K562 (cell line): ENCODE data around the gene SIK3. TPM values are rescaled to one million over a fixed set of nuclear protein-coding genes. Genes with fewer than 3 reads are reported as not detected.

Source experiments
- ATAC-seq: fragments of 200-7000 bp; cut with Tn5 transposase; 3 replicates; pipeline ENCODE4 v1.9.1; 2020; ENCODE audit warnings: moderate library complexity
- BruUV-seq: library from RNA; stranded (reverse); fragments of 400-500 nt; replicated peaks from 2 replicates; lab custom pipeline; 2021; lab: Mats Ljungman, UMichigan
- CTCF ChIA-PET: fragments of 300-600 bp; formaldehyde crosslinking; extraction: SDS; loops from one replicate; lab custom pipeline; 2021; ENCODE audit warnings: low intra/inter-chr PET ratio; lab: Yijun Ruan, JAX
- POLR2A ChIA-PET: fragments of 300-600, 350-650 bp; sonication (Branson Sonifier 250); formaldehyde crosslinking; extraction: SDS; loops from one replicate; lab custom pipeline; 2021; ENCODE audit warnings: antibody characterized with exemption, inconsistent platforms; lab: Yijun Ruan, JAX
- DNase-seq, 4 experiments: peaks; one replicate each; pipeline versions ENCODE4 v3.0.0 to v3.0.0-alpha.2; 2011 to 2018; ENCODE audit warnings: low spot score in 3 of 4, mixed read lengths in 3 of 4; ENCODE audit errors: extremely low read depth in 1 of 4
- FAIRE-seq: peaks from 2 replicates; lab custom pipeline; 2011; peaks lifted over from hg19 to GRCh38; lab: Jason Lieb, UNC
- H2AFZ ChIP-seq: 2 replicates; pipeline ENCODE4 v1.6.0; 2011; ENCODE audit warnings: low read depth, low read length, control low read depth, inconsistent platforms
- H3K27ac ChIP-seq: fragments of 200-600 bp; 3 replicates; pipeline ENCODE4 v1.8.0; 2011; ENCODE audit warnings: low read depth, mild to moderate bottlenecking, control low read depth, inconsistent platforms, low read length, moderate library complexity, mixed read lengths; ENCODE audit errors: extremely low read depth
- H3K27me3 ChIP-seq, 2 experiments: fragments of 300-600 bp in 1 of 2; 2 replicates in 1 of 2; 3 replicates in 1 of 2; pipeline versions ENCODE4 v1.6.0 to v1.8.0; 2011; ENCODE audit warnings: inconsistent platforms in 2 of 2, low read length in 2 of 2, mild to moderate bottlenecking in 1 of 2, mixed read lengths in 1 of 2, moderate library complexity in 1 of 2; ENCODE audit not compliant: control insufficient read depth in 2 of 2, insufficient read depth in 2 of 2
- H3K36me3 ChIP-seq: fragments of 300-600 bp; 3 replicates; pipeline ENCODE4 v1.8.0; 2011; ENCODE audit warnings: mild to moderate bottlenecking, low read length, inconsistent platforms; ENCODE audit not compliant: control insufficient read depth, insufficient read depth
- H3K4me1 ChIP-seq, 2 experiments: fragments of 200-600 bp in 1 of 2; replicated peaks in 1 of 2; 2 replicates in 1 of 2; 3 replicates in 1 of 2; pipeline versions ENCODE4 v1.5.1 to v1.8.0; 2011; ENCODE audit warnings: inconsistent platforms in 2 of 2, low read length in 2 of 2, mild to moderate bottlenecking in 1 of 2, mixed read lengths in 1 of 2, moderate library complexity in 1 of 2; ENCODE audit not compliant: control insufficient read depth in 2 of 2, insufficient read depth in 2 of 2
- H3K4me2 ChIP-seq: 2 replicates; pipeline ENCODE4 v1.6.1; 2011; ENCODE audit warnings: low read length, control low read depth, inconsistent platforms, mixed read lengths; ENCODE audit not compliant: insufficient read depth
- H3K4me3 ChIP-seq: fragments of 200-600 bp; sonication (generic), shearing (Covaris generic); 2 replicates; pipeline ENCODE4 v1.5.1; 2016; ENCODE audit warnings: control low read depth, inconsistent platforms
- H3K79me2 ChIP-seq: fragments of 200-600 bp; 3 replicates; pipeline ENCODE4 v1.8.0; 2011; ENCODE audit warnings: low read length, inconsistent platforms; ENCODE audit not compliant: control insufficient read depth, insufficient read depth
- H3K9ac ChIP-seq, 2 experiments: 2 replicates each; pipeline versions ENCODE4 v1.6.0 to v1.6.1; 2011; ENCODE audit warnings: low read depth in 2 of 2, low read length in 2 of 2, control low read depth in 1 of 2, inconsistent platforms in 1 of 2, mild to moderate bottlenecking in 1 of 2, mixed read lengths in 1 of 2; ENCODE audit not compliant: insufficient read depth in 1 of 2
- H3K9me1 ChIP-seq: one replicate; pipeline ENCODE4 v1.6.0; 2011; ENCODE audit warnings: inconsistent platforms, mild to moderate bottlenecking, low read length, moderate library complexity; ENCODE audit not compliant: control insufficient read depth, insufficient read depth
- H3K9me3 ChIP-seq: replicated peaks from 2 replicates; pipeline ENCODE4 v1.5.1; 2011; ENCODE audit warnings: low read depth, low read length, inconsistent platforms; ENCODE audit not compliant: control insufficient read depth, insufficient read depth
- H4K20me1 ChIP-seq: replicated peaks from 2 replicates; pipeline ENCODE4 v1.6.1; 2011; ENCODE audit warnings: low read length, inconsistent platforms, mixed read lengths; ENCODE audit not compliant: control insufficient read depth, insufficient read depth
- CXXC5 ChIP-seq: fragments of 250-450 bp; sonication (Bioruptor Pico); IDR thresholded peaks from 2 replicates; pipeline ENCODE4 v1.8.0; 2022; ENCODE audit warnings: inconsistent platforms, mild to moderate bottlenecking, moderate library complexity
- DDX20 ChIP-seq: fragments of 450-650 bp; IDR thresholded peaks from 2 replicates; pipeline ENCODE4 v1.6.1; 2016; ENCODE audit warnings: missing genetic modification characterization, low read depth, mild to moderate bottlenecking, missing compliant biosample characterization, moderate library complexity
- EZH2 ChIP-seq: IDR thresholded peaks from 2 replicates; pipeline ENCODE4 v1.6.1; 2012; ENCODE audit warnings: low read depth, mild to moderate bottlenecking, inconsistent platforms, low read length, borderline replicate concordance
- FOXK2 ChIP-seq, 2 experiments: fragments of 450-650 bp; IDR thresholded peaks in 1 of 2; conservative IDR thresholded peaks in 1 of 2; 2 replicates each; pipeline ENCODE4 v1.6.1; 2016; ENCODE audit warnings: low read depth in 2 of 2, mild to moderate bottlenecking in 1 of 2
- GTF2A2 ChIP-seq: IDR thresholded peaks from 2 replicates; pipeline ENCODE4 v1.6.1; 2016; ENCODE audit warnings: mild to moderate bottlenecking, missing genetic modification characterization, missing compliant biosample characterization
- MEF2D ChIP-seq: conservative IDR thresholded peaks from 2 replicates; pipeline ENCODE4 v1.6.1; 2016; ENCODE audit warnings: low read depth, missing genetic modification characterization, missing compliant biosample characterization
- NFE2L1 ChIP-seq: fragments of 450-650 bp; IDR thresholded peaks from 2 replicates; pipeline ENCODE4 v1.6.1; 2016; ENCODE audit warnings: missing genetic modification characterization, low read depth, mild to moderate bottlenecking, missing compliant biosample characterization, moderate library complexity, borderline replicate concordance
- NR4A1 ChIP-seq, 2 experiments: fragments of 250-450 bp in 1 of 2; fragments of 450-650 bp in 1 of 2; sonication (Bioruptor Pico) in 1 of 2; IDR thresholded peaks; 2 replicates each; pipeline versions ENCODE4 v1.4.0 to v1.6.1; 2016 to 2020; ENCODE audit warnings: mild to moderate bottlenecking in 2 of 2, missing compliant biosample characterization in 1 of 2, missing genetic modification characterization in 1 of 2, moderate library complexity in 1 of 2
- PTTG1 ChIP-seq: fragments of 450-650 bp; IDR thresholded peaks from 2 replicates; pipeline ENCODE4 v1.6.1; 2016; ENCODE audit warnings: low read depth, mild to moderate bottlenecking, missing genetic modification characterization, missing compliant biosample characterization
- ZNF592 ChIP-seq: fragments of 450-650 bp; IDR thresholded peaks from 2 replicates; pipeline ENCODE4 v1.6.1; 2017; ENCODE audit warnings: antibody characterized with exemption, mild to moderate bottlenecking
- ZNF740 ChIP-seq, 3 experiments: fragments of 200-800 bp in 1 of 3; sonication (Bioruptor generic) in 1 of 3; sonication (generic) in 1 of 3; formaldehyde crosslinking in 1 of 3; IDR thresholded peaks; 2 replicates each; pipeline versions ENCODE4 v1.6.1 to v1.8.0; 2016 to 2022; ENCODE audit warnings: mild to moderate bottlenecking in 2 of 3, missing compliant biosample characterization in 2 of 3, missing genetic modification characterization in 2 of 3, missing genetic modification reagents in 1 of 3
- WGBS: fragments of 100-300 bp; shearing (Covaris generic); methylation state at CpG from one replicate; pipeline ENCODE4 v1.1.6; 2016; ENCODE audit warnings: low coverage, mixed read lengths; ENCODE audit not compliant: insufficient coverage; ENCODE audit errors: missing lambda C conversion rate; 5-methylcytosine and 5-hydroxymethylcytosine counted together
- in situ Hi-C: fragments of 300-500 bp; cut with MboI; formaldehyde crosslinking; loops from 4 replicates; pipeline ENCODE4 v1.15.0; 2018; ENCODE audit warnings: inconsistent platforms, mixed read lengths
- intact Hi-C: fragments of 100-400 bp; cut with micrococcal nuclease; formaldehyde crosslinking; loops from 2 replicates; pipeline ENCODE4 v1.14.2; 2022
- polyA plus RNA-seq, 8 experiments: library from polyadenylated mRNA; depleted of rRNA in 4 of 8; stranded (reverse) in 5 of 8; unstranded in 3 of 8; fragments of >200 nt; fragmentation: Nextera tagmentation in 2 of 8; fragmentation: Illumina TruSeq in 1 of 8; extraction: Ambion mirVana in 2 of 8; extraction: Trizol in 1 of 8; gene quantifications; 2 replicates each; pipeline versions ENCODE4 v1.2.1 to v1.2.3, GENCODE V29; 2011 to 2014; ENCODE audit warnings: inconsistent platforms in 1 of 8, missing spikeins in 1 of 8
- total RNA-seq, 7 experiments: library from RNA; depleted of rRNA in 6 of 7; stranded (reverse); fragments of >200 nt in 6 of 7; fragmentation: Illumina TruSeq in 2 of 7; extraction: Trizol in 2 of 7; gene quantifications; 2 replicates each; pipeline versions ENCODE4 v1.2.1 to v1.2.3, GENCODE V29; 2011 to 2021; ENCODE audit warnings: low replicate concordance in 1 of 7
- TF ChIP-seq, protein P1 (sequence below), 2 experiments: fragments of 250-450 bp in 1 of 2; fragments of 450-650 bp in 1 of 2; sonication (Bioruptor Pico) in 1 of 2; IDR thresholded peaks; 2 replicates each; pipeline versions ENCODE4 v1.6.1 to v1.8.0; 2016 to 2021; ENCODE audit warnings: mild to moderate bottlenecking in 2 of 2, moderate library complexity in 2 of 2, missing compliant biosample characterization in 1 of 2, missing genetic modification characterization in 1 of 2
- TF ChIP-seq, protein P2 (sequence below): fragments of 450-650 bp; conservative IDR thresholded peaks from 2 replicates; pipeline ENCODE4 v1.6.1; 2016; ENCODE audit warnings: missing genetic modification characterization, low read depth, mild to moderate bottlenecking, missing compliant biosample characterization, moderate library complexity

Gene SIK3
- total and polyA plus RNA-seq, 9 of the 15 experiments (the other 6 are each of a cell fraction or from before 2014, with no cell fraction given) = 1.6 to 21.6 (median 8.0) TPM

- H3K4me3 ChIP-seq = no peak overlapping the region
- ChIA-PET POLR2A (interaction anchor here (0.8 kb wide), 1 partner anchor 145 kb away, joined by 3 read pairs; no protein-coding TSS in a partner anchor), CTCF (no interaction called here)
- H4K20me1 ChIP-seq = no peaks in the 10 kb centered on the region
- H3K9ac ChIP-seq = no peak overlapping the region
- in situ Hi-C loops = no loop called here
- no peaks in the 10 kb centered on the region for H3K9me3 ChIP-seq
- H3K4me2 ChIP-seq = no peak overlapping the region
- no peaks in the 10 kb centered on the region for H3K9me1 ChIP-seq
- WGBS = 83% methylated on average over 4 of the region's 4 CpGs
- DNase-seq = no peak
- FAIRE-seq = no peak
- no peaks in the 10 kb centered on the region for H3K4me1 ChIP-seq
- H2AFZ ChIP-seq = no peak overlapping the region
- no peaks in the 10 kb centered on the region for H3K27me3 ChIP-seq
- no peak for ATAC-seq
- H3K79me2 ChIP-seq = no peaks in the 10 kb centered on the region
- intact Hi-C loops = no loop called here
- H3K36me3 ChIP-seq = peaks cover 30% of the 10 kb centered on the region
- BruUV-seq = no TSS peak
- H3K27ac ChIP-seq = no peak overlapping the region
- no peak for TF ChIP-seq FOXK2 (conservative IDR thresholded peaks at IDR 0.05 in 1 of 2, IDR thresholded peaks at IDR 0.05 in 1 of 2; ENCODE audit: low read depth in 2 of 2)
- TF ChIP-seq ZNF592 = peak; percentile 87
- peak; percentile 63; the same call in 1 of the 2 replicates for TF ChIP-seq MEF2D (tag)
- no peak for TF ChIP-seq ZNF740 (CRISPR knock-in tag; IDR thresholded peaks at IDR 0.05)
- TF ChIP-seq ZNF740 (tag; IDR thresholded peaks at IDR 0.05) = peak in 1 of 2 experiments; percentile 51; a peak in 1 of 4 replicates
- TF ChIP-seq PTTG1 (tag) = peak; percentile 82
- no peak for TF ChIP-seq NR4A1 (CRISPR knock-in tag; IDR thresholded peaks at IDR 0.05)
- 0 out of 2 replicates have a peak, but pooled peaks have one; percentile 30 for TF ChIP-seq NR4A1 (tag; IDR thresholded peaks at IDR 0.05)
- TF ChIP-seq EZH2 = no peak
- peak; percentile 34; the same call in 1 of the 2 replicates for TF ChIP-seq CXXC5 (CRISPR knock-in tag)
- TF ChIP-seq GTF2A2 (tag) = peak; percentile 62; the same call in 1 of the 2 replicates
- TF ChIP-seq, protein P1, sequence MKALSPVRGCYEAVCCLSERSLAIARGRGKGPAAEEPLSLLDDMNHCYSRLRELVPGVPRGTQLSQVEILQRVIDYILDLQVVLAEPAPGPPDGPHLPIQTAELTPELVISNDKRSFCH (CRISPR knock-in tag; IDR thresholded peaks at IDR 0.05) = no peak
- TF ChIP-seq, protein P1 (tag; IDR thresholded peaks at IDR 0.05) = peak; percentile 41; the same call in 1 of the 2 replicates
- TF ChIP-seq NFE2L1 (tag) = no peak
- TF ChIP-seq DDX20 (tag) = peak; percentile 80
- TF ChIP-seq, protein P2, sequence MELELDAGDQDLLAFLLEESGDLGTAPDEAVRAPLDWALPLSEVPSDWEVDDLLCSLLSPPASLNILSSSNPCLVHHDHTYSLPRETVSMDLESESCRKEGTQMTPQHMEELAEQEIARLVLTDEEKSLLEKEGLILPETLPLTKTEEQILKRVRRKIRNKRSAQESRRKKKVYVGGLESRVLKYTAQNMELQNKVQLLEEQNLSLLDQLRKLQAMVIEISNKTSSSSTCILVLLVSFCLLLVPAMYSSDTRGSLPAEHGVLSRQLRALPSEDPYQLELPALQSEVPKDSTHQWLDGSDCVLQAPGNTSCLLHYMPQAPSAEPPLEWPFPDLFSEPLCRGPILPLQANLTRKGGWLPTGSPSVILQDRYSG (tag) = 0 out of 2 replicates have a peak, but pooled peaks have one; percentile 59
Measured at GRCh38 chr11:116950210-116950609, 148.0 kb downstream of the SIK3 start.
